Measurements from ENCODE around the gene MTCH1.

- TF ChIP-seq CTCF (conservative IDR thresholded peaks at IDR 0.05) (no peak), EZH2 (IDR thresholded peaks at IDR 0.05; ENCODE audit: low read depth) (no peak)
Measured at GRCh38 chr6:37033255-37033654, 47.3 kb upstream of the MTCH1 start.
